Stimulated activated CD8-positive, alpha-beta memory T cell treated with anti-CD3 and anti-CD28 coated beads, Interleukin-7, amount 100 ng/mL, for 4 hours (primary cell): ENCODE data around the gene PCDHA8.
"Not testable (repeated sequence)": the region's sequence is repeated elsewhere in the genome, so short reads cannot be mapped to it uniquely, and the experiment has no call there.

ENCODE experiments used
- DNase-seq, 2 donors: peaks; one replicate each; pipeline ENCODE4 v3.0.0-alpha.2; 2020; ENCODE audit warnings: low read depth in 2 of 2

The PCDHA8 gene

GRCh38 chr5:140840978-140841962 is at the start of gene PCDHA8:
TSS of gene PCDHA8 (plus strand) at chr5:140841187. CDS start at chr5:140841322, 135 bp downstream.
- no peak for DNase-seq

GRCh38 chr5:140794595-140795258 is 46.3 kb upstream of the PCDHA8 start, which contains the start of gene PCDHA2:
TSS of gene PCDHA2 (plus strand) at chr5:140794852.
- DNase-seq = no peak

DNA sequence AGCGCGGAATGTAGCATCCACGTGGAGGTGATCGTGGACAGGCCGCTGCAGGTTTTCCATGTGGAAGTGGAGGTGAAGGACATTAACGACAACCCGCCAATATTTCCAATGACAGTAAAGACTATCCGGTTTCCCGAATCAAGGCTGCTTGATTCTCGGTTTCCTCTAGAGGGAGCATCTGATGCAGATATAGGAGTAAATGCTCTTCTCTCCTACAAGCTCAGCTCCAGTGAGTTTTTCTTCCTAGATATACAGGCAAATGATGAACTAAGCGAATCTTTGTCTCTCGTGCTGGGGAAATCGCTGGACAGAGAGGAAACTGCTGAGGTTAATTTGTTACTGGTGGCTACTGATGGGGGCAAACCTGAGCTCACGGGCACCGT is 45.7 kb upstream of the PCDHA8 start:
- no peak for DNase-seq

- not testable (repeated sequence) for DNase-seq
These were observed 44.8 kb upstream of the PCDHA8 start for GRCh38 chr5:140796072-140796717.

DNA sequence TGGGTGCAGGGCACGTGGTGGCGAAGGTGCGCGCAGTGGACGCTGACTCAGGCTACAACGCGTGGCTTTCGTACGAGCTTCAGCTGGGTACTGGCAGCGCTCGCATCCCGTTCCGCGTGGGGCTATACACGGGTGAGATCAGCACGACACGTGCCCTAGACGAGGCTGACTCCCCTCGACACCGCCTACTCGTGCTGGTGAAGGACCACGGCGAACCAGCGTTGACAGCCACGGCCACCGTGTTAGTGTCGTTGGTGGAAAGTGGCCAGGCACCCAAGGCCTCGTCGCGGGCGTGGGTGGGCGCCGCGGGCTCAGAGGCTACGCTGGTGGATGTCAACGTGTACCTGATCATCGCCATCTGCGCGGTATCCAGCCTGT is 44.3 kb upstream of the PCDHA8 start:
- no peak for DNase-seq

GRCh38 chr5:140800816-140801493 is 40.0 kb upstream of the PCDHA8 start, which contains the start of gene PCDHA3:
TSS of gene PCDHA3 (plus strand) at chr5:140801057.
- no peak for DNase-seq

- no peak for DNase-seq
These were observed 39.5 kb upstream of the PCDHA8 start for GRCh38 chr5:140801494-140801841.

DNA sequence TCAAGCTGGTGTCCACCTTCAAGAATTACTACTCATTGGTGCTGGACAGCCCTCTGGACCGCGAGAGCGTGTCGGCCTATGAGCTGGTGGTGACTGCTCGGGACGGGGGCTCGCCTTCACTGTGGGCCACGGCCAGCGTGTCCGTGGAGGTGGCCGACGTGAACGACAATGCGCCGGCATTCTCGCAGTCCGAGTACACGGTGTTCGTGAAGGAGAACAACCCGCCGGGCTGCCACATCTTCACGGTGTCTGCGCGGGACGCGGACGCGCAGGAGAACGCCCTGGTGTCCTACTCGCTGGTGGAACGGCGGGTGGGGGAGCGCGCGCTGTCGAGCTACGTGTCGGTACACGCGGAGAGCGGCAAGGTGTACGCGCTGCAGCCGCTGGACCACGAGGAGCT is 38.6 kb upstream of the PCDHA8 start:
- DNase-seq = not testable (repeated sequence)

DNA sequence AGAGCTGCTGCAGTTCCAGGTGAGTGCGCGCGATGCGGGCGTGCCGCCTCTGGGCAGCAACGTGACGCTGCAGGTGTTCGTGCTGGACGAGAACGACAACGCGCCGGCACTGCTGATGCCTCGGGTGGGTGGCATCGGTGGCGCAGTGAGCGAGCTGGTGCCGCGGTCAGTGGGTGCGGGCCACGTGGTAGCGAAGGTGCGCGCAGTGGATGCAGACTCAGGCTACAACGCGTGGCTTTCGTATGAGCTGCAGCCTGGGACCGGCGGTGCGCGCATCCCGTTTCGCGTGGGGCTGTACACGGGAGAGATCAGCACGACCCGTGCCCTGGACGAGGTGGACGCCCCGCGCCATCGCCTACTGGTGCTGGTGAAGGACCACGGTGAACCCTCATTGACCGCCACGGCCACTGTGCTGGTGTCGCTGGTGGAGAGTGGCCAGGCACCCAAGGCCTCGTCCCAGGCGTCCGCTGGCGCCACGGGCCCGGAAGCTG is 38.2 kb upstream of the PCDHA8 start:
- DNase-seq = no peak

DNA sequence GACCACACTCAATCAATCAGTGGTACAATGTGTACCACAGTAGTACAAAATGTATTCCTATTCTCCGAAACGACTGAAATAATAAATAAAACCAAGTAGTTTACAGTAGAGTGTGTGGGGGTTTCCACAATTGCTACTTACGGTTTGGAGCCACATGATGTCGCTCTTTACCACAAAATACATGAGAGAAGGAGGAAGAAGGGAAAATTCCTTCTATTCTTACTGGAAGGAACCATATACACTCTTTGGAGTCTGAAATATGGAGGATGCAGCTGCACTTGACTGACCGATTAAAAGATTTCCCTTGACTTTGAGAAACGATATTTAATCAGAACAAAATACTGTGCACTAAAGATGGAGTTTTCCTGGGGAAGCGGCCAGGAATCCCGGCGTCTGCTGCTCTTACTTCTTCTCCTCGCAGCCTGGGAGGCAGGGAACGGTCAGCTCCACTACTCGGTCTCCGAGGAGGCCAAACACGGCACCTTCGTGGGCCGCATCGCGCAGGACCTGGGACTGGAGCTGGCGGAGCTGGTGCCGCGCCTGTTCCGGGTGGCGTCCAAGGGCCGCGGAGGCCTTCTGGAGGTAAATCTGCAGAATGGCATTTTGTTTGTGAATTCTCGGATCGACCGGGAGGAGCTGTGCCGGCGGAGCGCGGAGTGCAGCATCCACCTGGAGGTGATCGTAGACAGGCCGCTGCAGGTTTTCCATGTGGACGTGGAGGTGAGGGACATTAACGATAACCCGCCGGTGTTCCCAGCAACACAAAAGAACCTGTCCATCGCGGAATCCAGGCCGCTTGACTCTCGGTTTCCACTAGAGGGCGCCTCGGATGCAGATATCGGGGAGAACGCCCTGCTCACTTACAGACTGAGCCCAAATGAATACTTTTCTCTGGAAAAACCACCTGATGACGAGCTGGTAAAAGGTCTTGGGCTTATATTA is 33.9 kb upstream of the PCDHA8 start, which contains the start of gene PCDHA4:
Gene PCDHA4 (plus strand): TSS at position 235 of the 942 bp plus-strand sequence.
- DNase-seq = no peak

- not testable (repeated sequence) for DNase-seq
These were observed 32.6 kb upstream of the PCDHA8 start for GRCh38 chr5:140808241-140808888.

DNA sequence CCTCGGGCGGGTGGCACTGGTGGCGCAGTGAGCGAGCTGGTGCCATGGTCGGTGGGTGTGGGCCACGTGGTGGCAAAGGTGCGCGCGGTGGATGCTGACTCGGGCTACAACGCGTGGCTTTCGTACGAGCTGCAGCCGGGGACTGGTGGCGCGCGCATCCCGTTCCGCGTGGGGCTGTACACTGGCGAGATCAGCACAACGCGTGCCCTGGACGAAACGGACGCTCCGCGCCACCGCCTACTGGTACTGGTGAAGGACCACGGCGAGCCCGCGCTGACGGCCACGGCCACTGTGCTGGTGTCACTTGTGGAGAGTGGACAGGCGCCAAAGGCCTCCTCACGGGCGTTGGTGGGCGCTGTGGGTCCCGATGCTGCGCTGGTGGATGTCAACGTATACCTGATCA is 32.1 kb upstream of the PCDHA8 start:
- no peak for DNase-seq

GRCh38 chr5:140821375-140822280 is 19.4 kb upstream of the PCDHA8 start, which contains the start of gene PCDHA5:
TSS of gene PCDHA5 (plus strand) at chr5:140821613.
- no peak for DNase-seq

GRCh38 chr5:140822281-140822629 is 18.7 kb upstream of the PCDHA8 start:
- no peak for DNase-seq

DNA sequence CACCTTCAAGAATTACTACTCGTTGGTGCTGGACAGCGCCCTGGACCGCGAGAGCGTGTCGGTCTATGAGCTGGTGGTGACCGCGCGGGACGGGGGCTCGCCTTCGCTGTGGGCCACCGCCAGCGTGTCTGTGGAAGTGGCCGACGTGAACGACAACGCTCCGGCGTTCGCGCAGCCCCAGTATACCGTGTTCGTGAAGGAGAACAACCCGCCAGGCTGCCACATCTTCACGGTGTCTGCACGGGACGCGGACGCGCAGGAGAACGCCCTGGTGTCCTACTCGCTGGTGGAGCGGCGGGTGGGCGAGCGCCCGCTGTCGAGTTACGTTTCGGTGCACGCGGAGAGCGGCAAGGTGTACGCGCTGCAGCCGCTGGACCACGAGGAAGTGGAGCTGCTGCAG is 18.0 kb upstream of the PCDHA8 start:
- not testable (repeated sequence) for DNase-seq

GRCh38 chr5:140823475-140823874 is 17.5 kb upstream of the PCDHA8 start:
- DNase-seq = no peak

DNA sequence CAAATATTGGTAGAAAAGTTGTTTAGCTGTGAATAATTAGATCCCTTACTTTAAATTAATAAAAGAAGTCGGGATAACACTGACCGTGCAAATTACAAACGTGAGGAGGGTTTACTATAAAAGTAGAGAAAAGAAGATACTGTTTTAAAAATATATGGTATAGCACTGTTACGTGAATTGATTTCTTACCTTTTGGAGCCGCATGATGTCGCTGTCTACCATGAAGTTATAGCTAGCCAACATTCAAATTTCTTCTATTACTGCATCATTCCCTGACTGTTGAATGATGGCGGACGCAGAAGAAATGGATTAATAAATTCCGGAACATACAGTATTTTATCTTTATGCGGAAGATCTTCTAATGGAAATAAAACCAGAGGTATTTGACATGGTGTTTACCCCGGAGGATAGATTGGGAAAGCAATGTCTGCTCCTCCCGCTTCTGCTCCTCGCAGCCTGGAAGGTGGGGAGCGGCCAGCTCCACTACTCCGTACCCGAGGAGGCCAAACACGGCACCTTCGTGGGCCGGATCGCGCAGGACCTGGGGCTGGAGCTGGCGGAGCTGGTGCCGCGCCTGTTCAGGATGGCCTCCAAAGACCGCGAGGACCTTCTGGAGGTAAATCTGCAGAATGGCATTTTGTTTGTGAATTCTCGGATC is 13.2 kb upstream of the PCDHA8 start, which contains the start of gene PCDHA6:
Gene PCDHA6 (plus strand): TSS at position 257 of the 658 bp plus-strand sequence. CDS start 132 bp downstream, at position 389.
- DNase-seq = no peak

DNA sequence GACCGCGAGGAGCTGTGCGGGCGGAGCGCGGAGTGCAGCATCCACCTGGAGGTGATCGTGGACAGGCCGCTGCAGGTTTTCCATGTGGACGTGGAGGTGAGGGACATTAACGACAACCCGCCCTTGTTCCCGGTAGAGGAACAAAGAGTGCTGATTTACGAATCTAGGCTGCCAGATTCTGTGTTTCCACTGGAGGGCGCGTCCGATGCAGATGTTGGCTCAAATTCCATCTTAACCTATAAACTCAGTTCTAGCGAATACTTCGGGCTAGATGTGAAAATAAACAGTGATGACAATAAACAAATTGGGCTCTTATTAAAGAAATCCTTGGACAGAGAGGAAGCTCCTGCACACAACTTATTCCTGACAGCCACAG is 12.6 kb upstream of the PCDHA8 start:
- no peak for DNase-seq
